ENCODE results near the gene HMX2. TPM values are rescaled to one million over a fixed set of nuclear protein-coding genes. Genes with fewer than 3 reads are reported as not detected.

Gene HMX2
- total RNA-seq, 1 donor from 2014 or later: not detected

DNA sequence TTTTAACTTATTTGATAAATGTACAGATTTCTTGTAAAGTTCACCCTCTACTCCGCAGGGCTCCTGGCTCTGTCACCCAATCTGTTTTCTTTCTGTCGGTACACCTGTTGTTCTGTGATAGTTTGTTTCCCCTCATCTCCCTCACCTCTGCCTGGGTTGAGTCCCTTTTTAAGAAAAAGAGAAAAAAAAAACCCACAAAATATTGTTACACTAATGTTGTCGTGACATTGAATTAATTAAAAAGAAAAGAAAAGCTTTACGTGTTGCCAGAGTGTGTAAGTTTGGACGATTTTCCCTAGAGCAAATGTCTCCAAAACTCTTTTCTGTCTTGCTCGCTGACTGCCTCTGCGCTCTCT, 8.8 kb upstream of the HMX2 start:
- no peak for DNase-seq

- no peak for DNase-seq
Measured at GRCh38 chr10:123139521-123140163, 8.3 kb upstream of the HMX2 start.

- DNase-seq: no peak
Measured at GRCh38 chr10:123140164-123140982, 7.6 kb upstream of the HMX2 start.

- no peak for DNase-seq
Measured at GRCh38 chr10:123140983-123141390, 6.9 kb upstream of the HMX2 start.

DNA sequence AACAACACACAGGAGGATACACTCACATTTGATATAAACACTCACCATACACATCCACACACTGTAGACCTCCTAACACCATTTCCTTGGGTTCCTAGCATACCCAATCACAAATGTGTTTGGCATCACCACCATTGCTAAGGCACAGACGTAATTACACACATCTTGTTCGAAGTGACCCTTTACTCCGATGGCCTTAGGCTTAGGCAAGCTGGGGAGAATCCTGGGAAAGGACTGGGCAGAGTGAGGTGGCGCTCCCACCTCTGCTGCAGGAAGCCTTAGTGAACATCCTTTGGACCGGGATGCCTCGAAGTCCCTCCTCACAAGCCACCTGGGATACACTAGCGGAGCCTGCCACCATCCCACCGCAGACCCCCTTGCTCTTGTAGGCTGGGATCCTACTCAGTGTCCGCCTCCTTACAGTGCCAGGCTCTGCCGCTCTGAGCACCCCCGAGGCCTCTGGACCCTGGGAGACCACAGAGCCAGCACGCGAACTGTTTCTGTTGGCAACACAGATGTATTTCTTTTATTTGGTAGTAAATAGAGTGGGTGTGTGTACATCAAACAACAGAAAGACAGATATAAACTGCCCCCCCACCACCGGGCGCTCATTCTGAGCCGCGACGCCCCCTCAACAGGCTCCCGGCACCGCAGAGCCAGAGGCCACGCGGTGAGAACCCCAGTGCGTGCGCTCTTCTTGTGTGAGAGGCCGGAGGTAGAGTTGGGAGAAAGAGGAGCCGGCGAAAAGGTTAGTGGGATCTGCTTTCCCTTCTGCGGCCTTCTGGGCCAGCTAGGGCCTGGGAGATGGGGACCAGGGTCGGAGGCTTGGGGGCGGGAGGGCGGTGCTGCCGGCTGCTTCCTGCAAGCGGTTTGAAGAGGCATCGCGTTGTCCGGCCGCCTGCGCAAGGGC, 5.9 kb upstream of the HMX2 start:
- DNase-seq: no peak

DNA sequence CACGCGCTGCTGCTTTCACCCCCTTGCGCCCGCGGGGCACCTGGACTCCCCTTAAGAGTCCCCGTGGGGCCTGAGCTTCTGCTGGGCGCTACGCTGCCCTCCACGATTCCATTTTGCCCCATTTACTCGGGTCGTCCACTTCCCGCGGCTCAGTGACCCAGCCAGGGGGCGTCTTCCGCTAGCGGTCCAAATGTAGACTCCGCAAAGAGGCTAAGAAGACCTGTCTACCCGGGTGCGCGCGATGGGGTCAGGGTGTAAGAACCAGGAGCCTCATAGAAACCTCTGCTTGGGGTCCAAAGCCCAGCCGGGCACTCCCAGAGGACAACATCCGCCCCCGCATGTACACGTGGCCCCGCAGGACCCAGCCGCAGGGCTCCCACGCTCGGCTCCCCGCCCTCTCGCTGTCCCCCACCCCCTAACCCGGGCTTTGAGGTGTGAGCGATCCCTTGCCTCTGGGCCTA, 5.2 kb upstream of the HMX2 start:
- no peak for DNase-seq

DNA sequence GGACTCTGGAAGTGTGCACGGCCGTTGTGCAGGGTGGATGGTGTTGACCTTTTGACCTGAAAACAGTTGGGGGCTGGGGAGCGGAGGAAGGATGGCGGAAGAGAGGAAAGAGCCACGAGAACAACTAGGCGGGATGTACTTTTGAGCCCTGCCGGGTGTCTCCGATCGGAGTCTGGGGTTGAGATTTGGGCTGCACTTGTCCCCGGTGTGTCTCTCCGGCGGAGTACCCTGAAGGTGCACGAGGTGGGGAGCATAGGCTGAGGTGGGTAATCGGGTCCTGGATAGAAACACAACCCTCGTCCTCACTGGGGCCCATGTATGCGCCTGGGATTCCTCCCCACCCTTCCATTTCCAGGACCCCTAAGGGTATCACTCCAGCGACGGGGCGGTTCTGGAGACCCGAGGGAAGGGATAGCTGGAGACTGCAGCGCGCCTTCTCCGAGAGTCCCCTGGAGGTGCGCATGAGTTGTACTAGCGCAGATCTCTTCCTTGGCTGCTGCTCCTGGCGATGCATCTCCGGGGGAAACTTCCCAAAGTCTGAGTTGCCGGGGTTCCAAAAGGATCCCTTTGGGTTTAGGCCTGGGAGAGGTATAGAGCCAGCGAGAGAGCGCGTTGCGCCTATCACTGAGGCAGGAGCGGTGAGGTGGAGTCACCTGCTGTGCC, 4.6 kb upstream of the HMX2 start:
- DNase-seq: no peak

GRCh38 chr10:123143825-123144168, 4.1 kb upstream of the HMX2 start:
- no peak for DNase-seq

GRCh38 chr10:123144697-123145541, 3.0 kb upstream of the HMX2 start:
- no peak for DNase-seq

- DNase-seq: no peak
Measured at GRCh38 chr10:123145542-123146012, 2.4 kb upstream of the HMX2 start.

DNA sequence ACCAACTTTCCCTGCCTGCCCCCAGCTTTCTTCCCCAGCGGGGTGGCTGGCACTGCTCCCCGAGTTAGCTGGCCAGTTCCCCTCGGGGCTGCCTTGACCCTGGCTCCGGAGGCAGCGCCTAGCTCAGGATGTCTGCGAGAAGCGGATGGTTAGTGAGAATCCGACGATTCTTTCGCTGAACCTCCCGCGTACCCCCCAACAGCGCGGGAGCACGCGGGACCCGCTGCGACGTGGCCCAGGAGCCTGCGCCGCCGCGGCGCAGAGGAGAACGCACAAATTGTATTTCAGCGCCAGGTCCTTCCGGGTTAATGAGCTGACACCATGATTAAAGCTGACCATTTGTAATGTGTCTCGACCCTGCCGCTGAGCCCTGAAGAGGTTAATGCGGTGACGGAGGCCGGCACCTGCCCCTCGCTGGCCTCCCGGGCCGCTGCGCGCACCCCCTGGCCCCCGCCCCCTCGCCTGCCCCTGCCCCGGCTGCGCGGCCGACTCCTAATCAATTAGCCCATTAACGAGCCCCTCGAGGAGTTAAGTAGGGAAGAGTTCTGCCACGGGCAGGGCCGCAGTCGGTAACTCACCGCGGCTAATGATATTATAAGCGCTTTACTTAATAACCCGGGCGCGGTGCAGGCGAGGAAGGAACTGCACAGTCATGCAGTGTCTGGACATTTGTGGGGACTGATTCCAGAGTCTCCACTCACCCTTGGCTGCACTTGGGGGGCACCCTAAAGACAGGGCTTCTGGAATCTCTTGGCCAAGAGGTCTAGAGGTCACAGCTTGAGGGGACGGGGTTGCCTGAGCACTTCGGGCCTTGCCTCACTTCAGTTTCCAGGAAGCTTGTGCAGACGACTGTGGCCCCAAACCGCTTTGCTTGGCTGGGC, 1.7 kb upstream of the HMX2 start:
- DNase-seq: no peak

- DNase-seq: no peak
Measured at GRCh38 chr10:123146894-123147634, 872 bp upstream of the HMX2 start.

GRCh38 chr10:123148414-123149161, 652 bp downstream of the HMX2 start:
- DNase-seq: no peak

DNA sequence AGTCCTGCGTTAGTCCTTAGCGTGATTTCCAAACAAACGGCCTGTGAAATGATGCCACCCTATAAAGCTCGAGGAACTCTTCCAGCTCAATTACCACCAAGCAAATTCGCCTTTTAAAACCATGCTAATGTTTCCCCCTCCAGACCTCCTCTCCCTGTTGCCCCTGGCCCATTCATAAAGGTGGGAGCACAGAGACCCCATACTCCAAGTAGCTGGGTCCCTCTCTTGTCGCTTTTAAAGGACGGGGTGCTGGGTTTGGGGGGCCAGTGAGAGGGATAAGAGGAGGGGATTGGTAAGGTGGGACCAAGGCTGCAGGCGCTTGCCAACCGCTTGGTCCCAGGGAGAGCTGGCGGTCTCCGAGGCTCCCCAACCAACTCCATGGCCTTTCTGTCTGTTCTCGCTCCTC, 1.2 kb downstream of the HMX2 start:
- no peak for DNase-seq

- no peak for DNase-seq
Measured at GRCh38 chr10:123149568-123150270, 1.8 kb downstream of the HMX2 start.

DNA sequence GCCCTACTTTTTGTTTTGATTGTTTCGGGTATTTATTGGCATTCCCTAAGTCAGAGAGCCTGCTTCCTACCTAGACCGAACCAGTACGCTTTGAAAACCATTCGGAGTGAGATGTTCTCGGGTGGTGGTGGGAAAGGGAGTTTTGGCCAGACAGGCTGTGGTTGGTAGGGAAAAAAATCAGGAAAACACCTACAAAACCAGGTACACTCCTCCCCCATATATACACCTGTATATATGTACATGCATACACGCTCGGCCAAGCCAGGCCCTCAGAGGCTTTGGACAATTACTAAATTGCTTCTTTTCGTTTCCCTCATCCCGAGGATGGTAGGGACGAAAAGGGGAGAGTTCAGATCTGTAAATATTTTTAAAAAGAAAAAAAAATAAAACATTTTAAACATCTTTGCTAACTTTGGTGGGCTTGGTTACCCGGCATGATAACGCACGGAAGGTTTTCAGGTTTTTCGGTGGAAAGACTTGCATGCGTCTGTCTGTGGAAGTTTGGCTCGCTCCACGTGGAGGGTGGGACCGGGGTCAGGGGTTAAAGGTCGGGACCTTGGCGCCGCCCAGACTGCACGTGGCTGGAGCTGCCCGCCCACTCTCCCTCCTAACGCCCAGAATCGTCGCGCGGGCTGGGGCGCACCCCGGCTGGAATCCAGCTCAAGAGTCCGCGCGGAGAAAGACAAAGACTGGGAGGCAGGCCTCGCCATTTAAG, 2.5 kb downstream of the HMX2 start:
- no peak for DNase-seq

DNA sequence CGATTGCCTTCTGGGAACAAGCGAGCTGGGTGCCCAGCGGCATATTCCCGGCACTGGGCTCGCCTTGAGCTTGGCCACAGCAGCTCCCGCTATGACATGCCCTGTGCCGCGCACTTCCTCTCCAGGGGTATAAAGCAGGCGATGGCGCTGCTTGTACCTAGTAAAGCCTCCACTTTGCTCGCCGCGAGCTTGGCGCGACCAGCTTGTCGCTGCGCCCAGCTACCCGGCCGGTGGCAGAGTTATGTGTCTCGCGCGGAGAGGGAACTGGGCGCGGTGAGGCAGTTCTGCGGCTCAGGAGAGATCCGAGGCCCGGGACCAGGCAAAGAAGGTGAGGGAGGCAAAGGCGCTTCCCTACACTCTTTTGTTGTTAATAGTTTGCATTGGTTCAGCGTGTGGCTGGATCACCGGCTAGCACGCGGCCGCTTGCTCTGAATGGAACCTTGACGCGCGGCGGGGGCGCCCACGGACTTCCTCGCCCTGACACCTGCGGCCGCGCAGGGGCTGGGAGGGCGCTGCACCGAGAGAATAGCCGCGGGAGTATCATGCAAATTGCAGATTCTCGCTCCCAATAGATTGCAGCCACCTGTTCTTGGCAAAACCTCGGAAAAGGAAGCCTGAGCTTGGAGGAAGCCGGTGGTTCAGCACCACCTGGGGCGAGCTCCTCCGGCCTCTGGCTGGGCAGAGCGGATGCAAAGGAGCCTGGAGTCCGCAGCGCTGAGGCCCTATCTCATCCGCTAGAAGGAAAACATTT, 3.2 kb downstream of the HMX2 start:
- DNase-seq: no peak
